Mesenchymal stem cell (in vitro differentiated cells and primary cell): ENCODE data around the gene HTRA3.

Experiments used
- DNase-seq: peaks from one replicate; pipeline ENCODE4 v3.0.0-alpha.2; 2013
- H2AFZ ChIP-seq: one replicate; pipeline ENCODE4 v1.6.1; 2013; ENCODE audit warnings: low read depth, mild to moderate bottlenecking, control low read depth, inconsistent platforms, low read length, moderate library complexity
- H2AK5ac ChIP-seq: 2 replicates; pipeline ENCODE4 v1.6.1; 2013; ENCODE audit warnings: low read length, moderate library complexity, mild to moderate bottlenecking, inconsistent platforms; ENCODE audit not compliant: severe bottlenecking
- H2BK120ac ChIP-seq: one replicate; pipeline ENCODE4 v1.6.1; 2013; ENCODE audit warnings: low read depth, mild to moderate bottlenecking, inconsistent platforms, low read length, moderate library complexity
- H2BK12ac ChIP-seq, 2 experiments: one replicate each; pipeline ENCODE4 v1.6.1; 2013; ENCODE audit warnings: inconsistent platforms in 2 of 2, low read length in 2 of 2, mild to moderate bottlenecking in 2 of 2, moderate library complexity in 2 of 2, control low read depth in 1 of 2
- H2BK15ac ChIP-seq: one replicate; pipeline ENCODE4 v1.6.1; 2013; ENCODE audit warnings: mild to moderate bottlenecking, low read depth, inconsistent platforms; ENCODE audit not compliant: poor library complexity, severe bottlenecking
- H2BK5ac ChIP-seq: 2 replicates; pipeline ENCODE4 v1.6.1; 2013; ENCODE audit warnings: low read depth, mild to moderate bottlenecking, low read length, control low read depth, inconsistent platforms; ENCODE audit not compliant: poor library complexity, severe bottlenecking
- H3K14ac ChIP-seq, 2 experiments: one replicate each; pipeline ENCODE4 v1.6.1; 2013; ENCODE audit warnings: inconsistent platforms in 2 of 2, low read length in 2 of 2, control low read depth in 1 of 2, mild to moderate bottlenecking in 1 of 2, moderate library complexity in 1 of 2
- H3K18ac ChIP-seq, 2 experiments: one replicate each; pipeline ENCODE4 v1.6.1; 2013; ENCODE audit warnings: inconsistent platforms in 2 of 2, low read length in 2 of 2, control low read depth in 1 of 2, low read depth in 1 of 2, mild to moderate bottlenecking in 1 of 2
- H3K23ac ChIP-seq, 2 experiments: one replicate each; pipeline ENCODE4 v1.6.1; 2013; ENCODE audit warnings: inconsistent platforms in 2 of 2, low read length in 2 of 2, mild to moderate bottlenecking in 2 of 2, moderate library complexity in 2 of 2, control low read depth in 1 of 2
- H3K27ac ChIP-seq: 2 replicates; pipeline ENCODE4 v1.5.1; 2013; ENCODE audit warnings: mild to moderate bottlenecking, moderate library complexity, low read length, control low read depth, inconsistent platforms; ENCODE audit not compliant: poor library complexity, severe bottlenecking
- H3K27me3 ChIP-seq, 2 experiments: 2 replicates each; pipeline versions ENCODE4 v1.6.1 to v1.7.0; 2013; ENCODE audit warnings: low read length in 2 of 2, mild to moderate bottlenecking in 2 of 2, moderate library complexity in 2 of 2, control low read depth in 1 of 2, inconsistent platforms in 1 of 2; ENCODE audit not compliant: control insufficient read depth in 1 of 2, insufficient read depth in 1 of 2
- H3K36me3 ChIP-seq, 2 experiments: 2 replicates each; pipeline versions ENCODE4 v1.6.1 to v1.7.0; 2013; ENCODE audit warnings: low read length in 2 of 2, control low read depth in 1 of 2, inconsistent platforms in 1 of 2, low read depth in 1 of 2, mild to moderate bottlenecking in 1 of 2; ENCODE audit not compliant: insufficient read depth in 2 of 2, control insufficient read depth in 1 of 2
- H3K4ac ChIP-seq, 2 experiments: one replicate each; pipeline ENCODE4 v1.6.1; 2013; ENCODE audit warnings: inconsistent platforms in 2 of 2, low read length in 2 of 2, mild to moderate bottlenecking in 2 of 2, moderate library complexity in 2 of 2, control low read depth in 1 of 2, low read depth in 1 of 2
- H3K4me1 ChIP-seq: 2 replicates; pipeline ENCODE4 v1.6.1; 2013; ENCODE audit warnings: low read depth, low read length, control low read depth; ENCODE audit not compliant: control insufficient read depth, insufficient read depth
- H3K4me2 ChIP-seq: 2 replicates; pipeline ENCODE4 v1.6.1; 2013; ENCODE audit warnings: low read length, mild to moderate bottlenecking, inconsistent platforms; ENCODE audit not compliant: poor library complexity, severe bottlenecking
- H3K4me3 ChIP-seq, 2 experiments: 2 replicates each; pipeline versions ENCODE4 v1.5.1 to v1.7.0; 2013; ENCODE audit warnings: low read length in 2 of 2, mild to moderate bottlenecking in 2 of 2, control low read depth in 1 of 2, low read depth in 1 of 2; ENCODE audit not compliant: insufficient read depth in 1 of 2
- H3K79me1 ChIP-seq: replicated peaks from 2 replicates; pipeline ENCODE4 v1.6.1; 2013; ENCODE audit warnings: mild to moderate bottlenecking, control low read depth, low read length, inconsistent platforms; ENCODE audit not compliant: poor library complexity, severe bottlenecking
- H3K9ac ChIP-seq: 2 replicates; pipeline ENCODE4 v1.7.0; 2013; ENCODE audit warnings: mild to moderate bottlenecking, low read length, moderate library complexity
- H3K9me3 ChIP-seq: 2 replicates; pipeline ENCODE4 v1.7.0; 2013; ENCODE audit warnings: mild to moderate bottlenecking, low read length; ENCODE audit not compliant: control insufficient read depth
- H4K8ac ChIP-seq: one replicate; pipeline ENCODE4 v1.6.1; 2013; ENCODE audit warnings: inconsistent platforms, mild to moderate bottlenecking, low read length, moderate library complexity
- H4K91ac ChIP-seq: one replicate; pipeline ENCODE4 v1.6.1; 2013; ENCODE audit warnings: mild to moderate bottlenecking, low read length, inconsistent platforms
- WGBS: methylation state at CpG from one replicate; pipeline ENCODE4 v1.1.7; 2013; ENCODE audit warnings: mixed read lengths; 5-methylcytosine and 5-hydroxymethylcytosine counted together

Gene HTRA3

DNA sequence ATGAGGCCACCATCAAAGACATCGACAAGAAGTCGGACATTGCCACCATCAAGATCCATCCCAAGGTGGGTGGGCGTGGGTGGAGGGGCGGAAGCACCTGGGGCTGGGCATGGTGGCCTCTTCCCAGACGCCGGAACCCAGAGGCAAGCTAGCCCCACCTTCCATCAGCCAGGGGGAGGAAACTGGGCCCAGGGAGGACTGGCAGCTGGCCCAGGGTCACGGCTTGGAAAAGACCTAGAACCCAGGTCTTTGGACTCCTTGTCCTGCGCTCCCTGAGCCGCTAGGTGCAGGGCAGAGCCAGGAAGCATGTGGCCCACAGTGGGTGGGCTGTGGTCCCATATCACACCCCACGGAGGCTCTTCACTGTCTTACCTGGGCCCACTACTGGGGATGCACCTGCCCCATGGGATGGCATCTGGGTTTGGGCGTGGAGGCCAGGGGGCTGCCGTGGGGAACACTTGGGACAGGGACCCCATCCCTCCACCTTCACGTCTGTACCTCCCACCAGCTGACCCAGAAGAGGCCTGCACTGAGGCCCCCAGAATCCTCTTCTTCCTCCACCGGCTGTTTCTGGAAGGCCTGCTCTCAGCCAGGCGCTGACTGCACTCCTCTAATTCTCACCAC lies 17.3 kb downstream of the HTRA3 start:
- Histone ChIP-seq H3K27me3 (peaks cover 0 to 4% of the 10 kb centered on the region in 2 experiments), H2BK12ac (no peak overlapping the region), H3K14ac (no peak overlapping the region), H3K23ac (no peak overlapping the region), H3K27ac (no peak overlapping the region), H4K8ac (no peak overlapping the region), H2BK120ac (no peak overlapping the region), H2BK5ac (no peak overlapping the region), H2AK5ac (no peak overlapping the region), H2BK15ac (no peak overlapping the region), H3K79me1 (no peaks in the 10 kb centered on the region), H3K36me3 (no peaks in the 10 kb centered on the region), H3K4me2 (no peak overlapping the region), H2AFZ (no peak overlapping the region), H3K18ac (no peak overlapping the region), H3K4ac (no peak overlapping the region), H3K9ac (no peak overlapping the region), H4K91ac (no peak overlapping the region), H3K4me3 (no peak overlapping the region), H3K4me1 (peaks cover 1% of the 10 kb centered on the region), H3K9me3 (no peaks in the 10 kb centered on the region)
- 88% methylated on average over 15 of the region's 15 CpGs for WGBS
- DNase-seq: no peak

- no peak overlapping the region for H2AFZ ChIP-seq
- H4K91ac ChIP-seq: no peak overlapping the region
- H3K14ac ChIP-seq: no peak overlapping the region
- H3K18ac ChIP-seq: no peak overlapping the region
- no peak overlapping the region for H2BK5ac ChIP-seq
- no peak overlapping the region for H2BK12ac ChIP-seq
- no peaks in the 10 kb centered on the region for H3K36me3 ChIP-seq
- no peak overlapping the region for H2AK5ac ChIP-seq
- H3K23ac ChIP-seq: no peak overlapping the region
- no peak overlapping the region for H3K4me2 ChIP-seq
- no peak overlapping the region for H3K27ac ChIP-seq
- 94% methylated on average over 18 of the region's 18 CpGs for WGBS
- H3K9ac ChIP-seq: no peak overlapping the region
- H3K79me1 ChIP-seq: no peaks in the 10 kb centered on the region
- no peak for DNase-seq
- H2BK120ac ChIP-seq: no peak overlapping the region
- H4K8ac ChIP-seq: no peak overlapping the region
- peaks cover 1% of the 10 kb centered on the region for H3K4me1 ChIP-seq
- no peak overlapping the region for H2BK15ac ChIP-seq
- H3K4me3 ChIP-seq: no peak overlapping the region
- H3K4ac ChIP-seq: no peak overlapping the region
- H3K9me3 ChIP-seq: no peaks in the 10 kb centered on the region
- H3K27me3 ChIP-seq: peaks cover 0 to 4% of the 10 kb centered on the region in 2 experiments
These were observed 18.1 kb downstream of the HTRA3 start for GRCh38 chr4:8287343-8288280.

- WGBS: 92% methylated on average over 13 of the region's 13 CpGs
These were observed 19.7 kb downstream of the HTRA3 start for GRCh38 chr4:8289151-8289750.

More at GRCh38 chr4:8289151-8289750, 19.7 kb downstream of the HTRA3 start:
- H3K14ac ChIP-seq: peak overlapping the region in 1 of 2 experiments; percentile 10
- peak overlapping the region; percentile 10 for H4K91ac ChIP-seq
- no peak for DNase-seq
- H3K36me3 ChIP-seq: no peaks in the 10 kb centered on the region
- no peaks in the 10 kb centered on the region for H3K4me1 ChIP-seq
- no peak overlapping the region for H2AK5ac ChIP-seq
- H3K18ac ChIP-seq: no peak overlapping the region
- H3K9ac ChIP-seq: no peak overlapping the region
- peaks cover 0 to 4% of the 10 kb centered on the region in 2 experiments for H3K27me3 ChIP-seq
- H2BK12ac ChIP-seq: no peak overlapping the region
- no peak overlapping the region for H2BK120ac ChIP-seq
- H3K79me1 ChIP-seq: no peaks in the 10 kb centered on the region
- H3K27ac ChIP-seq: no peak overlapping the region
- H3K23ac ChIP-seq: no peak overlapping the region
- no peaks in the 10 kb centered on the region for H3K9me3 ChIP-seq
- H2BK5ac ChIP-seq: no peak overlapping the region
- H3K4ac ChIP-seq: no peak overlapping the region
- peak overlapping the region in 1 of 2 experiments; percentile 14 for H3K4me3 ChIP-seq
- H3K4me2 ChIP-seq: no peak overlapping the region
- H4K8ac ChIP-seq: no peak overlapping the region
- no peak overlapping the region for H2AFZ ChIP-seq
- no peak overlapping the region for H2BK15ac ChIP-seq
